KMS-11 (cell line): ENCODE data around the gene KLRG1.
A peak's percentile ranks its signal among the peaks of the same experiment; 100 is the strongest.

Experiments
- H2AFZ ChIP-seq: fragments of 200-600 bp; sonication (generic); 2 replicates; pipeline ENCODE4 v1.6.1; 2016; ENCODE audit warnings: antibody characterized with exemption, mixed run types, low read depth
- H3K27ac ChIP-seq: fragments of 200-600 bp; sonication (generic); 2 replicates; pipeline ENCODE4 v1.6.1; 2016; ENCODE audit warnings: mild to moderate bottlenecking, mixed run types
- H3K27me3 ChIP-seq: fragments of 200-600 bp; sonication (generic); 2 replicates; pipeline ENCODE4 v1.6.1; 2017; ENCODE audit warnings: mild to moderate bottlenecking, low read depth, mixed run types, moderate library complexity; ENCODE audit not compliant: insufficient read depth
- H3K36me3 ChIP-seq: fragments of 200-600 bp; sonication (generic); 2 replicates; pipeline ENCODE4 v1.6.1; 2017; ENCODE audit warnings: mild to moderate bottlenecking, mixed run types; ENCODE audit not compliant: insufficient read depth
- H3K4me1 ChIP-seq: fragments of 200-600 bp; sonication (generic); 2 replicates; pipeline ENCODE4 v1.6.1; 2016; ENCODE audit warnings: mild to moderate bottlenecking, low read depth, mixed run types; ENCODE audit not compliant: poor library complexity, severe bottlenecking
- H3K4me2 ChIP-seq: fragments of 200-600 bp; sonication (generic); 2 replicates; pipeline ENCODE4 v1.7.0; 2016; ENCODE audit warnings: mild to moderate bottlenecking, mixed run types
- H3K4me3 ChIP-seq: fragments of 200-600 bp; sonication (generic); IDR thresholded peaks from 2 replicates; pipeline ENCODE4 v1.6.1; 2017; ENCODE audit warnings: low read depth, low read length, mixed read lengths; ENCODE audit not compliant: insufficient read depth
- H3K79me2 ChIP-seq: fragments of 200-600 bp; sonication (generic); 2 replicates; pipeline ENCODE4 v1.6.1; 2016; ENCODE audit warnings: low read depth, mixed run types; ENCODE audit not compliant: insufficient read depth
- H3K9ac ChIP-seq: fragments of 200-600 bp; sonication (generic); 2 replicates; pipeline ENCODE4 v1.6.1; 2016; ENCODE audit warnings: mild to moderate bottlenecking, mixed run types
- H4K20me1 ChIP-seq: fragments of 200-600 bp; sonication (generic); 2 replicates; pipeline ENCODE4 v1.6.1; 2016; ENCODE audit warnings: mild to moderate bottlenecking, mixed run types; ENCODE audit not compliant: insufficient read depth
- CTCF ChIP-seq: fragments of 200-600 bp; sonication (generic); conservative IDR thresholded peaks from 2 replicates; pipeline ENCODE4 v1.6.1; 2017; ENCODE audit warnings: low read depth, mild to moderate bottlenecking, antibody characterized with exemption, low read length, moderate library complexity, mixed read lengths

Gene KLRG1

DNA sequence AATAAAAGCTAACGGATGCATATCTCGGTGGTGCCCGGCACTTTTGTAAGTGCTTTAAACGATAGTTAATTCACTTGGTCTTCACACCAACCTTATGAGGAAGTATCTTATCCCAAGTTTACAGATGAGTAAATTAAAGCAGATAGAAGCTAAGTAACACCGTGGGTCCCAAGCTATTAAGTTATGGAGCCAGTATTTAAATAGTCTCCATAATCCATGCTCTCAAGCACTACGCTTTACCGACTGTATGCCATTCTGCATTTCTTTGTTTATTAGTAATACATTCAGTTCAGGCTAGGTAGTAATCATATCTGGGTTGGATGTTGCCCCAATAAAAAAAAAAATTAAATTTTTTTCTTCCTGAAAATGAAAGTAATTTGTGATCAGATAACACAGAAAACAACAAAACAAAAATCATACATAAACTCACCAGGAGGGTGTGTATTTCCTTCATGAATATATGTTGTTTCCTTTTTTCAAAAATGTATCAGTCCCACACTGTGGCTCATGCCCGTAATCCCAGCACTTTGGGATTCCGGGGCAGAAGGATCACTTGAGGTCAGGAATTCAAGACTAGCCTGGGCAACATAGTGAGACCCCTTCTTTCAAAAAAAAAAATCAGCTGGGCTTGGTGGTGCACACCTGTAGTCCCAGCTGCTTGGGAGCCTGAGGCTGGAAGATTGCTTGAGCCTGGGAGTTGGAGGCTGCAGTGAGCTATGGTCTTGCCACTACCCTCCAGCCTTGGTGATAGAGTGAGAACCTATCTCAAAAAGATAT, 38.5 kb upstream of the KLRG1 start:
- H3K4me3 ChIP-seq = no peak overlapping the region
- peak overlapping the region; percentile 72 for H3K9ac ChIP-seq
- H3K27ac ChIP-seq = peak overlapping the region; percentile 89
- no peaks in the 10 kb centered on the region for H3K27me3 ChIP-seq
- peaks cover 34% of the 10 kb centered on the region for H3K79me2 ChIP-seq
- peak overlapping the region; percentile 74 for H2AFZ ChIP-seq
- H3K4me1 ChIP-seq = peaks cover 32% of the 10 kb centered on the region
- no peaks in the 10 kb centered on the region for H3K36me3 ChIP-seq
- H4K20me1 ChIP-seq = peaks cover 5% of the 10 kb centered on the region; the same call in 1 of the 2 replicates
- H3K4me2 ChIP-seq = peak overlapping the region; percentile 91
- no peak for TF ChIP-seq CTCF

- Histone ChIP-seq H3K27ac (no peak overlapping the region), H3K36me3 (no peaks in the 10 kb centered on the region), H3K4me1 (peaks cover 24% of the 10 kb centered on the region), H3K27me3 (no peaks in the 10 kb centered on the region), H3K4me2 (peak overlapping the region; percentile 91; the same call in 1 of the 2 replicates), H4K20me1 (peaks cover 5% of the 10 kb centered on the region; the same call in 1 of the 2 replicates), H3K9ac (no peak overlapping the region), H3K4me3 (no peak overlapping the region), H3K79me2 (peaks cover 27% of the 10 kb centered on the region), H2AFZ (no peak overlapping the region)
- no peak for TF ChIP-seq CTCF
These were observed 37.6 kb upstream of the KLRG1 start for GRCh38 chr12:8951744-8952143.

DNA sequence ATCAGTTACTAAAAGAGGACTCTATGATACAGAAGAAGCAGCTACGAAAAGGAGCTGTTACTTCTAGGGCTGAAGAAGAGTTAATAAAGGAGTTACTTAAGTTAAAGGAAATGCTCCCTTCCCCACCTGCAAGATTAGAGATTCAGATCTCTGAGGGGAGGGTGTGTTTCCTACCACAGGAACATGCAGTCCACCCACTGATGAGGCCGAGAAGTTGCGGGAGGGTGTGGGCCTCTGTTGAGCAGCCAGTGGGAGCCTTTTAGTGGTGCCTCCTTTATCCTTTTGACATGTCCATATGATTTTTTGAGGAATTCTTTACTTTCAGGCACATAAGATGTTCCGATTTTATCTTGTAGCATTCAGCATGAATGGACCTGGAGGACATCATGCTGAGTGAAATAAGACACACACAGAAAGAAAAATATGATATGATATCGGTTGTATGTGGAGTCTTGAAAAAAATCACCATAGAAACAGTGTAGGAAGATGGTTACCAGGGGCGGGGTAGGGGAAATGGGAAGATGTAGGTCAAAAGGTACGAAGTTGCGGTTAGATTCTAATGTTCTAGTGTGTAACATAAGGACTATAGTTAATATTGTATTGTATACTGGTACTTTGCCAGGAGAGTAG, 35.5 kb upstream of the KLRG1 start:
- no peak overlapping the region for H3K4me3 ChIP-seq
- no peaks in the 10 kb centered on the region for H3K36me3 ChIP-seq
- peaks cover 7% of the 10 kb centered on the region for H3K4me1 ChIP-seq
- no peaks in the 10 kb centered on the region for H4K20me1 ChIP-seq
- no peak overlapping the region for H3K4me2 ChIP-seq
- no peak overlapping the region for H3K27ac ChIP-seq
- peaks cover 6% of the 10 kb centered on the region for H3K79me2 ChIP-seq
- H2AFZ ChIP-seq = no peak overlapping the region
- no peak overlapping the region for H3K9ac ChIP-seq
- no peak for TF ChIP-seq CTCF
- H3K27me3 ChIP-seq = no peaks in the 10 kb centered on the region

- no peaks in the 10 kb centered on the region for H3K79me2 ChIP-seq
- H3K4me1 ChIP-seq = peaks cover 4% of the 10 kb centered on the region
- H3K4me2 ChIP-seq = no peak overlapping the region
- H3K9ac ChIP-seq = no peak overlapping the region
- H4K20me1 ChIP-seq = no peaks in the 10 kb centered on the region
- no peaks in the 10 kb centered on the region for H3K36me3 ChIP-seq
- no peak for TF ChIP-seq CTCF
- no peak overlapping the region for H2AFZ ChIP-seq
- H3K27ac ChIP-seq = no peak overlapping the region
- H3K4me3 ChIP-seq = no peak overlapping the region
- H3K27me3 ChIP-seq = no peaks in the 10 kb centered on the region
These were observed 33.3 kb upstream of the KLRG1 start for GRCh38 chr12:8956073-8956472.
